H1 (cell line): ENCODE results near the gene SIM2. TPM values are rescaled to one million over a fixed set of nuclear protein-coding genes. Genes with fewer than 3 reads are reported as not detected.

Source experiments
- GABPA ChIP-seq: IDR thresholded peaks from 2 replicates; pipeline ENCODE4 v1.6.1; 2011; ENCODE audit warnings: mild to moderate bottlenecking, low read length, moderate library complexity, borderline replicate concordance; ENCODE audit not compliant: insufficient read depth
- polyA plus RNA-seq, 7 experiments: library from polyadenylated mRNA; depleted of rRNA in 3 of 7; stranded (reverse) in 5 of 7; unstranded in 2 of 7; fragments of >200 nt in 5 of 7; fragments of 200-250 nt in 2 of 7; gene quantifications; 1 replicate in 5 of 7; 2 replicates in 1 of 7; 4 replicates in 1 of 7; pipeline versions ENCODE4 v1.2.1 to v1.2.3, GENCODE V29; 2011 to 2013; ENCODE audit warnings: missing spikeins in 2 of 7, mixed read lengths in 2 of 7
- total RNA-seq: library from RNA; stranded (reverse); fragmentation: NEBNext Ultra II Directional; extraction: Animal tissue kit (Norgen Biotek cat#: 25700); gene quantifications from 2 replicates; pipeline ENCODE4 v1.2.1, GENCODE V29; 2021

The SIM2 gene
- total and polyA plus RNA-seq, 2 of the 8 experiments (the other 6 are each of a cell fraction or from before 2014, with no cell fraction given) = 0.05 to 0.26 TPM

DNA sequence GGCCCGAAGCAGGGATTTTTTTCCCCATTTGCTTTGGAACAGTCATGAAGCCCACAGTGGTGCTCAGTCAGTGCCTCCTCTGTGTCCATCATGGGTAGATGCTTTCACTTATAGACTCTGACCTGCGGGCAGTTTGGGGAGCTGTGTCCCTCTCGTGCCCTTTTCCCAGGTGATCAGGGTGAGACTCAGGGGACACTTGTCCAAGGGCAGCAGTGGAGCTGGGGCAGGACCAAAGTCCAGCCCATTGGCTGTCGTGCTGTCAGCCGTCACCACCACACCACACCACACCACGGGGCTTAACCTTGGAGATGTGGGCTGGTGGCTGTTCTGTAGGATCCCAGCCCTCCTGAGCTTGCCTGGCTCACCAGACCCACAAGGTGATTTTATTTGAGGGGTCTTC is 34.9 kb downstream of the SIM2 start (continued):
- TF ChIP-seq GABPA = no peak
